Stimulated activated CD4-positive, alpha-beta T cell treated with anti-CD3 and anti-CD28 coated beads, TNF-alpha, amount 100 ng/mL, for 24 hours (primary cell): ENCODE results near the gene ITPR3.
A peak's percentile ranks its signal among the peaks of the same experiment; 100 is the strongest.

Source experiments
- DNase-seq, 3 experiments: peaks; one replicate each; pipeline ENCODE4 v3.0.0-alpha.2; 2020; ENCODE audit warnings: low read depth in 3 of 3

The ITPR3 gene

DNA sequence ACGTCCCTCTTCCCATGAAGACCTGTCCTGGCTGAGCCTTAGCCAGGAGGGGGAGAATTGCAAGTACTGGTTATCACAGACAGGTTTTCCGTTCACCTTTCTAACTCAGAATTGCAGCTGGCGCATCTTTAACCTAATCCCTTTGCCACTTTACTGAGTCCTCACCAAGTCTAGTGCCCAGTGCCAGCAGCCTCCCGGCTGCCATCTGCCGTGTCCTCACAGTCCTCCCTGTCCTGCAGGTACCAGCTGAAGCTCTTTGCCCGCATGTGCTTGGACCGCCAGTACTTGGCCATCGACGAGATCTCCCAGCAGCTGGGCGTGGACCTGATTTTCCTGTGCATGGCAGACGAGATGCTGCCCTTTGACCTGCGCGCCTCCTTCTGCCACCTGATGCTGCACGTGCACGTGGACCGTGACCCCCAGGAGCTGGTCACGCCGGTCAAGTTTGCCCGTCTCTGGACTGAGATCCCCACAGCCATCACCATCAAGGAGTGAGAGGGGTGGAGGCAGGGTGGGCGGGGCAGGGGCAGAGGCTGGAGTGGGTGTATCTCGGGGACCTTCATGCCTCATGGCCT is 49.1 kb downstream of the ITPR3 start:
- DNase-seq, result no peak

- no peak for DNase-seq
Observed at GRCh38 chr6:33670971-33671743, 50.0 kb downstream of the ITPR3 start.

- no peak for DNase-seq
Observed at GRCh38 chr6:33671744-33672072, 50.6 kb downstream of the ITPR3 start.

- no peak for DNase-seq
Observed at GRCh38 chr6:33672808-33673207, 51.7 kb downstream of the ITPR3 start.

DNA sequence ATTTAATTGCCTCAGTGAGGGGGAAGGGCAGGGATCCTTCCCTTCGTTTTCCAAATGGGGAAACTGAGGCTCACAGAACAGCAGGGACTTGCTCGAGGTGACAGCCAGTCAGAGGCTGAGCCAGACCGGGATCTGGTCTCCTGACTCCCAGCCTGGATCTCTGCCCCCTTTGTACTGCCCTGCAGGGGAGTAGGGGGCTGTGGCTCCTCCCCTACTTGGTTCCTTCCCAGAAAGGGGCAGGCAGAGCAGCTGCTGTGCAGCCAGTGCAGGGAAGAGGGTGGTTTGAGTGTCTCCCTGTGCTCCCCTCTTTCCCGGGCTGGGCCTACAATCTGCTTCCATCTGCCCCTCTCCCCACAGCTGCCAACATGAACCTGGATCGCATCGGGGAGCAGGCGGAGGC is 52.7 kb downstream of the ITPR3 start:
- no peak for DNase-seq

DNA sequence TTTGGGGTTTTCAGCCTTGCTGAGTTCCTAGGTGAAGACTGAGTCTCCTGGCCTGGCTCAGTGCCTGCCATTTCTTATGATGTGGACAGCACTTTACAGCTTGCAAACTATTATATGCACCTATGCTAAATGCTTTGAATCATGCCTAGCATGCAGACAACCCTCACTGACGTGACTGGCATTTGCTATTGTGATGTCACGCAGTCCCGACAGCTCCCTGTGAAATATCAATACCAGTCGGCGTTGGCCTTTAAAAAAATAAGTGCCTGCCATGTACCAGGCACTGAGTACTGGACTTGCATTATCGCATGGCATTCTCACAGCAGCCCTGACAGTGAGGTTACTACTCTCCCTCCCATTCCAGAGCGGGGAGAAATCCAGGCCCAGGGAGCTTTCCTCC is 54.8 kb downstream of the ITPR3 start:
- no peak for DNase-seq

DNA sequence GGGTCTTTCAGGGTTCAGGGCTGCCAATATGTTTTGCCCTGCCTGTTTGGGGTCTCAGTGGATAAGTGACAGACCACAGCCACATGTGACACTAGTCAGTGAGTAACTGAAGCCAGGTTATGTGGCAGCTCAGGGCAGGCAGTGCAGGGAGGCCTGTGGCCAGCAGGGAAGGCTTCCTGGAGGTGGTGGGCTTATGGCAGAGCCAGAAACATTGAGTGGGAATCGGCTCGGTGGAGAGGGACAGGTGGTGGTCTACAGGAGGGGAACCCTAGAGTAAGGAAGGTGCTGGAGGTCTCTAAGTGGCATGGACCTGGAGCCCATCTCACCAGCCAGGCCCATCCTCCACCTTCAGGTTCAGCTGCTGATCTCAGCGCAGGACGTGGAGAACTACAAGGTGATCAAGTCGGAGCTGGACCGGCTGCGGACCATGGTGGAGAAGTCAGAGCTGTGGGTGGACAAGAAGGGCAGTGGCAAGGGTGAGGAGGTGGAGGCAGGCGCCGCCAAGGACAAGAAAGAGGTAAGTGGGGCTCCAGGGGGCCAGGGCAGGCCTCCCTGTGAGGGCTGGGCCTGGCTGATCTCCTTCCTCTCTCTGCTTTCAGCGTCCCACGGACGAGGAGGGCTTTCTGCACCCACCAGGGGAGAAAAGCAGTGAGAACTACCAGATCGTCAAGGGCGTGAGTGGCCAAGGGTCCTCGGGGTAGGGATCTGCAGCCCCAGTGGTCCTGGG is 55.5 kb downstream of the ITPR3 start:
- DNase-seq, result no peak

DNA sequence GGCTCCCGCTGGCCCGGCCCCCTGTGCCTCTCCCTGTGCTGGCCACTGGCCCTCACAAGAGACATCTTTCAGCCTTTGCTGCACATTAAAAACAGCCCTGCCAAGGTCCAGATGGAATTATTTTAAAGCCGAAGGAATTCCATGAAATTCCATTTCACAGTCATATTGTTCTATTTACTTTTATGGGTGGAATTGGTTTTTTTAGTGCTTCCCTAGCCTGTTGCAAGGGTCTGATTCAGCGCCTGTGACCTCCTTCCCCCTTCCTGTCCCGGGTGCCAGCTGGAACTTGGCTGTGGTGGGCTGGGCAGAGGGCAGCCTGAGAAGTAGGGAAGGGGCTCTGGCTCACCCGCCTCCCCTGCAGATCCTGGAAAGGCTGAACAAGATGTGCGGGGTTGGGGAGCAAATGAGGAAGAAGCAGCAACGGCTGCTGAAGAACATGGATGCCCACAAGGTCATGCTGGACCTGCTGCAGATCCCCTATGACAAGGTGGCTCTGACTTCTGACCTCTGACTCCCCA is 56.1 kb downstream of the ITPR3 start:
- no peak for DNase-seq

GRCh38 chr6:33677689-33678088 is 56.6 kb downstream of the ITPR3 start:
- DNase-seq, result no peak

- no peak for DNase-seq
Observed at GRCh38 chr6:33678233-33678931, 57.3 kb downstream of the ITPR3 start.

GRCh38 chr6:33678932-33679490 is 57.9 kb downstream of the ITPR3 start:
- no peak for DNase-seq

- no peak for DNase-seq
Observed at GRCh38 chr6:33679761-33680160, 58.6 kb downstream of the ITPR3 start.

DNA sequence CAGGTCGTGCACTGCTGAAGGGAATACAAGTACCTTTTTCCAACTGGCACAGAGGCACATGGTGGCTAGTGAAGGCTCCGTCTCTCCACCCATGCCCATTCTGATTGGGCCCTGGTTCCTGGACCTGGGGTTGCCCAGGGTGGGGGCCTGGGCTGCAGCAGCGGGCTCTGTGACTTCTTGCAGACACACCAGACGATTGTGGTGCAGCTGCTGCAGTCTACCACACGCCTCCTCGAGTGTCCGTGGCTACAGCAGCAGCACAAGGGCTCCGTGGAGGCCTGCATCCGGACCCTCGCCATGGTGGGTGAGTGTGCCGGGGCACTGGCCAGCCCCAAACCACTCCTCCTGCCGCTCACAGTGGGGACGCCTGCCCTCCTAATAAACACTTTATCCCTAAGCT is 61.2 kb downstream of the ITPR3 start:
- DNase-seq, result no peak

- peak in 1 of 3 experiments; percentile 51 for DNase-seq
Observed at GRCh38 chr6:33683051-33683571, 62.0 kb downstream of the ITPR3 start.

DNA sequence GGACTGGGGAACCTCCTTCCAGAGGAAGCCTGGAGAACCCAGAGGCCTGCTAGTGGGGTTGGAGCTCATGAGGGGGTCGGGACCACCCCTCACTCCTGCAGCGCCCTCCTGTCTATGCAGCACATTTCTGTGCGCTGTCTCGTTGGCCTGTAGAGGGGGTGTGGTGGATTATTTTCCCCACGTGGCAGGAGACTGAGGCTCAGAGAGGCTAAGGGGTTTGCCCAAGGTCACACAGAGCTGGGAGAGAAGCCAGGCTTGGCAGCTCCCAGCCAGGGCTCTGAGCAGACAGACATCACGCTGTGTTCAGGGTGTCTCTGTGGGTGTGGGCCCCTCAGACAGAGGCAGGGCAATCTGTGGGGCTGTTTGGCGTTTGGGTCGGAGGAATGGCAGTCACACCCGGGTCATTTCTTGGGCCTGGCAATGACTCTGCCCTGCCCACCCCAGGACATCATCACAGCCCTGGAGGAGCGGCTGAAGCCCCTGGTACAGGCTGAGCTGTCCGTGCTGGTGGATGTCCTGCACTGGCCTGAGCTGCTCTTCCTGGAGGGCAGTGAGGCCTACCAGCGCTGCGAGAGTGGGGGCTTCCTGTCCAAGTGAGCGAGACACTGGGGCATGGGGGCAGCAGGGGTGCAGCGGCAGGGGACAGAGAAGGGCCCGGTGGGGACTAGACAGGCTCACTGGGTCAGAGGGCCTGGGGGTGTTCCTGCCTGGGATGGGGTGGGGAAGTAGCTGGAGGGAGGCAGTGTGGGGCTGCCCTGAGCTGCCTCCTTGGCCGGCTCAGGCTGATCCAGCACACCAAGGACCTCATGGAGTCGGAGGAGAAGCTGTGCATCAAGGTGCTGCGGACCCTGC is 62.7 kb downstream of the ITPR3 start:
- no peak for DNase-seq

GRCh38 chr6:33684428-33684896 is 63.3 kb downstream of the ITPR3 start:
- no peak for DNase-seq

GRCh38 chr6:33684983-33685382 is 63.9 kb downstream of the ITPR3 start:
- DNase-seq, result no peak

- no peak for DNase-seq
Observed at GRCh38 chr6:33685411-33686224, 64.5 kb downstream of the ITPR3 start.

DNA sequence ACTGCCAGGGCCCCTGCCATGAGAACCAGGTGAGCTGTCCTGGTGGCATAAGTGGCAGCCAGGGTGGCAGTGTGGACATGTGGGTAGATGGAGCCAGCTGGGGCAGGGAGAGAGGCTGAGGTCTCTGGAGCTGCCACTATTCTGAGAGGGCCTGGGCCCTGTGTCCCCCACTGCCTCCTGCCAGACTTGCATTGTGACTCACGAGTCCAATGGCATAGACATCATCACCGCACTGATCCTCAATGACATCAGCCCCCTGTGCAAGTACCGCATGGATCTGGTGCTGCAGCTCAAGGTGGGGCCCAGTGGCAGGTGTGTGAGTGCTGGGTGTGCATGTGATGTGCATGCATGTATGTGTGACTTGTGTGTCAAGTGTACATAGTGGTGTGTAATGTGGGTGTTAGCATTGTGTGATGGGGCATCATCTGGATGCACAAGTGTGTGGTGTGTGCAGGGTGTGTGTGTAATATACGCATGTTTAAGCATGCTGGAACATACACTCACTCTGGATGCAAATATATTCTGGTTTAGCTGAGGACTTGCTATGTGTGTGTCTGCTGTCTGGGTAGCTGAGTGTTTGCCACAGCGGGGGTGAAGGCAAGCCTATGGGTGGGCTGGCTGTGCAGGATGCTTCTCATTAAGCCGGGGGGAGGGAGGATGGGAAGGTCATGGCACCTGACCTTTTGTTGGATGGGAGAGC is 65.3 kb downstream of the ITPR3 start:
- no peak for DNase-seq
